ENCODE measurements around the gene TOP3A.

DNA sequence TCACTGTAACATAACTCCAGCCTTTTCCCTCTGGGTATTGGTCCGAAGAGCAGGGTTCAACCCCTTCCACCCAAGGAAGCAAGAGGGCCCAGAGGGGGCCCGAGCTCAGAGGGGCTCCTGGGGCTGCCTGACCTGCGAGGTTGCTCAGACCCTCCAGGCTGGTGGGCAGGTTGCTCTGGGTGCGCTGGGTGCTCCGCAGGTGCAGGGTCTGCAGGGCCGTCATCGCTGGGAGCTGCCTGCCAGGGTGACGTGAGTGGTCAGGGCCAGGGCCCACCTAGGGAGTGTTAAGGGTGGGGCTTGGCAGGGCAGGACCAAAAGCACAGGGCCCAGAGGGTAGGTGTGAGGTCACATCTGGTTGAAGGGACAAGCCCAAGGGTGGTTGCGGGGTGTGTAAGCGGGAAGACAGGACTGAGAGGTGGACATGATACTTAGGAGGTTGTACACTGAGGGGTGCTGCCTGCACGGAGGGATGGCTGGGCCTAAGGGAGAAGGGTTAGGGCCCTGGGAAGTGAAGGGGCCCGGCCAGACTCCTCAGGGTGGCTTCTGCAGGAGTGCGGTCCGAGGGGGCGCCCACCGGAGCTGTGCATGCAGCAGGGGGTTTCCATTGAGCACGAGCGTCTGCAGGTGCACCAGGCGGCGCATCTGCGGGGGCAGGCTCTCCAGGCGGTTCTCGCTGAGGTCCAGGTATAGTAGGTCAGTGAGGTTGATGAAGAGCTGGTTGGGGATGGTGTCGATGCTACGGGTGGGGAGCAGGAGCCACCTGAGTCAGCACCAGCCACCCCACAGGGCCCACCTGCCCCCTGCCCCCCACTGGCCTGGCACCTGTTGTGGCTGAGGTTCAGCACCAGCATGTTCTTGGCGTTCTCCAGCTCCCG lies 60.6 kb downstream of the TOP3A start:
- TF ChIP-seq, protein P1, sequence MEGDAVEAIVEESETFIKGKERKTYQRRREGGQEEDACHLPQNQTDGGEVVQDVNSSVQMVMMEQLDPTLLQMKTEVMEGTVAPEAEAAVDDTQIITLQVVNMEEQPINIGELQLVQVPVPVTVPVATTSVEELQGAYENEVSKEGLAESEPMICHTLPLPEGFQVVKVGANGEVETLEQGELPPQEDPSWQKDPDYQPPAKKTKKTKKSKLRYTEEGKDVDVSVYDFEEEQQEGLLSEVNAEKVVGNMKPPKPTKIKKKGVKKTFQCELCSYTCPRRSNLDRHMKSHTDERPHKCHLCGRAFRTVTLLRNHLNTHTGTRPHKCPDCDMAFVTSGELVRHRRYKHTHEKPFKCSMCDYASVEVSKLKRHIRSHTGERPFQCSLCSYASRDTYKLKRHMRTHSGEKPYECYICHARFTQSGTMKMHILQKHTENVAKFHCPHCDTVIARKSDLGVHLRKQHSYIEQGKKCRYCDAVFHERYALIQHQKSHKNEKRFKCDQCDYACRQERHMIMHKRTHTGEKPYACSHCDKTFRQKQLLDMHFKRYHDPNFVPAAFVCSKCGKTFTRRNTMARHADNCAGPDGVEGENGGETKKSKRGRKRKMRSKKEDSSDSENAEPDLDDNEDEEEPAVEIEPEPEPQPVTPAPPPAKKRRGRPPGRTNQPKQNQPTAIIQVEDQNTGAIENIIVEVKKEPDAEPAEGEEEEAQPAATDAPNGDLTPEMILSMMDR (IDR thresholded peaks at IDR 0.05; ENCODE audit: low read length): no peak
- no peak for TF ChIP-seq EZH2 (IDR thresholded peaks at IDR 0.05; ENCODE audit: borderline replicate concordance, low read length)
